ENCODE results near the gene MAD1L1.

DNA sequence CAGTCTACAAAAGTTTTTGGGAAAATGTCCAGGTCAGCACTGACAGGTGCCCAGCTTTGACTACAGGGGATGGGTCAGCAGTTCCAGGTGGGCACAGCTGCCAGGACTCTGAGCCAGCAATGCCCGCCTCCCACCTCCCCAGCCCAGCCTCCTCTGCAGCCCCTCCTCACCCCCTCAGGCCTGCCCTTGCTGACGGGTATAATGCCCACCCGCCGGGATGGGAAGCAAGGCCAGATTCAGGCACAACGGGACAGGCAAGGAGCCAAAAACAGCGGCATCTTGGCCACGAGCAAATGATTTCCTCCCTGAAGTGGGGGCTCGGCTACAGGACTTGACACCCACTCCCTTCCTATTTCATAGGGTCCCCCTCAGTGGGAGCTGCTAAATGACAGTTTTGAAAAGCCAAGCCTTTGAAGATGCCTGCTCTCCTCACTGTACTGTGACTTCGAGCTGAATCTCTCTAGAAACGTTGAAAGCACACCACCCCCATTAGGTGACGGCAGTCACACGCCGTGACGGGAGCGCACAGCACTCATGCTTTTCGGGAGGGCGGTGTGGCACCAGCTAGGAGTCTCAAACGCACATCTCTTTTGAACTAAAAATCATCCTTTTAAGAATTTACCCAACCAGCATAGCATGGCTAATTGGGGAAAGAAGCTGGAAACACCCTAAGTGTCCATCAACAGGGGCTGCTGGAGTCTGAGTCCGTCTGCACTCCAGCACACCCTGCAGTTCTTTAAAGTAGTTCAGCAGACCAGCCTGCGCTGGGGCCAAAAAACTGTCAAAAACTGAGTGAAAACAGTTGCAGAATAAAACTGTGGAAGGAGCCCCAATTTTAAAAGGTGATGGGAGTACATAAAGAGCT is 29.6 kb downstream of the MAD1L1 start:
- TF ChIP-seq, protein P1, sequence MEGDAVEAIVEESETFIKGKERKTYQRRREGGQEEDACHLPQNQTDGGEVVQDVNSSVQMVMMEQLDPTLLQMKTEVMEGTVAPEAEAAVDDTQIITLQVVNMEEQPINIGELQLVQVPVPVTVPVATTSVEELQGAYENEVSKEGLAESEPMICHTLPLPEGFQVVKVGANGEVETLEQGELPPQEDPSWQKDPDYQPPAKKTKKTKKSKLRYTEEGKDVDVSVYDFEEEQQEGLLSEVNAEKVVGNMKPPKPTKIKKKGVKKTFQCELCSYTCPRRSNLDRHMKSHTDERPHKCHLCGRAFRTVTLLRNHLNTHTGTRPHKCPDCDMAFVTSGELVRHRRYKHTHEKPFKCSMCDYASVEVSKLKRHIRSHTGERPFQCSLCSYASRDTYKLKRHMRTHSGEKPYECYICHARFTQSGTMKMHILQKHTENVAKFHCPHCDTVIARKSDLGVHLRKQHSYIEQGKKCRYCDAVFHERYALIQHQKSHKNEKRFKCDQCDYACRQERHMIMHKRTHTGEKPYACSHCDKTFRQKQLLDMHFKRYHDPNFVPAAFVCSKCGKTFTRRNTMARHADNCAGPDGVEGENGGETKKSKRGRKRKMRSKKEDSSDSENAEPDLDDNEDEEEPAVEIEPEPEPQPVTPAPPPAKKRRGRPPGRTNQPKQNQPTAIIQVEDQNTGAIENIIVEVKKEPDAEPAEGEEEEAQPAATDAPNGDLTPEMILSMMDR (IDR thresholded peaks at IDR 0.05): no peak
- TF ChIP-seq POLR2A (IDR thresholded peaks at IDR 0.05): no peak
